ENCODE results near the gene SGO1.
"Not testable (repeated sequence)": the region's sequence is repeated elsewhere in the genome, so short reads cannot be mapped to it uniquely, and the experiment has no call there.

The SGO1 gene

DNA sequence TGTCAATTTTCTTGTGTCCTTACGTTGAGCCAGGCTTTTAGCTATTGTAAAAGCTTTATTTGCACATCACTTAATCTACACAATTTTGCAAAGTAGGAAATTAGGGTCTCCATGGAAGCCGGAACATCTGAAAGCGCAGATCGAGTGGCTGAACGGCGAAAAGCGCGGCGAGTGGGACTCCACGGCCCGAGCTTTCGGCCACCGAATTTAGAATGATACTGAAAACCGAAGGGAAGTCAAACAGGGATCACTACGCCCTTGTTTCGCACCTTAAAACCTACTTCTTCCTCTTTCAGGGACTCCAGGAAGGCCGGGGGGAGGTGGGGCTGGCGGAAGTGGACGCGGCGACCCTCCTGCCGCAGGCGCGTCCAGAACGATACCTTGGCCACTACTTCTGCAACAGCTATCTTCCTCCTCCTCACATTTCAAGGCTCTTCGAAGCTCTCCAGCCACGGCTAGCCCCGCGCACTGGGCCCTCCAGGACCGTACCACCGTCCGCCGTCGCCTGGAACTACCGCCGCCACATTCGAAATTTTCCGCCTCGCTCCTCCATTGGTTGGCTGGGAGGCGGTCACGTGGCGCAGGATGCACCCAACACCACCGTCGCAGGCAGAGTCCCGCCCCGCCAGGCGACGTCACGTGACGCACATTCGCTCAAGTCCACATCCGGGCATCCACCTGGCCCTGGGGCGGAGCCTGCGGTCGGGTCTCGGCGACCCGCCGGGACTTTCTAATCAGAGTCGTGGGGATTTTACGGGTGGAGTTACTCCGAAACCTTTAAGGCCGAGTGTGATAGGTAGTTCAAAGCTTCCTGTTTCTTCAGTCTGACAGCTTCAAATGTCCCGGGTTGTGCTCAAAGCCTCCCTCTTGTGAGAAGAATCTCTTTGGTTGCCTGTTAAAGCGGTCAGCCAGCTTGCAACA lies at the start of gene SGO1:
Gene SGO1, minus strand, starts transcription at position 528 of the 921 bp plus-strand sequence. CDS start 2,179 bp downstream, outside the sequence.
- DNase-seq = peak; percentile 96

DNA sequence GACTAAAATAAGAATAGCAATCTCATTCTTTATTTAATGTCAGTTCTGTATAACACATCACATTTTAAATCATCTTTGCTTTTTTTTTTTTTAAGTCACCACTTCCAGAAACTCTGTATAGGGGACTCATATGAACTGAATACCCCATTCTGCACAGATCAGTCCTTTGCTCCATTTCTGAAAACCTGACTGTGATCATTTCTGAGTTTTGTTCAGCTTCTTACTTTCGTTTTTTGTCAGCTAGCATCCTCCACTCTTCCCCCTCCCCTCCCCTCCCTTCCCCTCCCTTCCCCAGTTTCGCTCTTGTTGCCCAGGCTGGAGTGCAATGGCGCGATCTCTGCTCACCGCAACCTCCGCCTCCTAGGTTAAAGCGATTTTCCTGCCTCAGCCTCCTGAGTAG lies 49.8 kb upstream of the SGO1 start:
- no peak for DNase-seq

DNA sequence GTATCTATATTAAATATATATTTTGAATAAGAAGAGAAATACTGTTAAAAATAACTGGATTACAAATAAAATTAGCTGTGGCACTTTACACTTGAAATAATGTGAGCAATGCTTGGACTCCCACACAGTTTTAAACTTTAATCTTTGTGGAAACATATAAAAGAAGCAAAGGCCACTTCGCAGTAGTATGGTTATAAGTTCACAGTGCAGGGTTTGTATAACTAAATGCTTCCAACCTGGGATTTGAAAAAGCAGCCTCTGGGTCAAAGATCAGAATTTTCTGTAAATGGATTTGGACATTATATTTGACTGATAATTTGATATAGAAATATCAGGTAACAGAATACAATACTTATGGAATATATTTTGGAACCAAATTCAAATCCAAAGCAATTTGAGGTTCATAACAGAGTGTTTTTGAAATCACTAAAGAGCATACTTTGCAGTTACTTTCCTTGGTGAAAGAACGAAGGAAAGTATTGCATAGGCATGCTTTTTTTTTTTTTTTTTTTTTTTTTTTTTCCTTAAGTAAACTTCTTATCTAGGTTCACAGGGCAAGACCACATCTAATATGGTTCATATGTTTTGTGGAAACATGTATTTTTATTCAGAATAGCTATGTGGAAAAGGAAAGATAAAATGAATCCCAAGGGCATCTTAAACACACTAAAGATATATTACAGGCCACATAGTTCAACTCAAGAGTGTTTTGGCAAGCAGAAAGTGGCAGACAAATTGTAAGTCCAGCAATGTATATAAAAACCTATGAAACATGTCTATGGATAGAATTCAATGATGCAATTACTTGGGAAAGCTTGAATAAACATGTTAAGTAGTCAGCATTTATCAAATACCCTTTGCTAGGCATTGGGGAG lies 47.1 kb upstream of the SGO1 start:
- DNase-seq = no peak

DNA sequence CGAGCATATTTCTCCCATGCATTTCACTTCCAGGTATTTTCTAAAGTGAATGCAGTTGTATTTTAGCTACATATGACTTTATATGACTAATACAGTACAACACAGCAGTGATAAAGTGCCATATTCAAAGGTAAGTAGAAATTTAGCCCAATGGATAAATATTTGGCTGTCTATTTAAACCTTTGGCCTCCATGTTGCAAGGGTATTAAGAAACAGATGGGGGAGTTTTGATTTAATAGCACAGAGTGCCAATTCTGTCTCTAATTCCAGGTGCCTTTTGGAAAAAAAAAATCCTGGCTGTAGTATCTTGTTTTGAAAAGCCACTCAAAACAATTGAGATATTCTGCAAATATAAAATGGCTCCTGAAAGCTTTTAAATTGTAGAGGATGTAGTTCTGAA lies 44.9 kb upstream of the SGO1 start:
- peak in 1 of 2 experiments; percentile 46 for DNase-seq

DNA sequence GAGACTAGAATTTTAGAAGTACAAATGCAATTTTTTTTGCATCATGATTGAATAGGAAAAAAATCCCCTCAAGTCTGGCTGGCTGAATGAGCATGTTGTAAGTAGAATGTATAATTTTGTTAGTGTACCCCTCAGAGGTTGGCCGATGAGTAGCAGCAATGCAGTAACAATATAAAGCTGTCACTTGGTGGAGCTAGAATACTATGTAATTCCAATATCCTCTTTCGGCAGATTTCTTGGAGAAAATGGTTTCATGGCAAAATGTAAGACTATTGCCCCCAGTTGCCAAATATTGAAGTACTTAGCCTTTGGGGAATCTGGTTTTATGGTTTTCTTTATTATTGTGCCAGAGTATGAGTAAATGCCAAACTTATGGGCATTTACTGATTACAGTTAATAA lies 39.8 kb upstream of the SGO1 start:
- peak; percentile 9 to 76 for DNase-seq

DNA sequence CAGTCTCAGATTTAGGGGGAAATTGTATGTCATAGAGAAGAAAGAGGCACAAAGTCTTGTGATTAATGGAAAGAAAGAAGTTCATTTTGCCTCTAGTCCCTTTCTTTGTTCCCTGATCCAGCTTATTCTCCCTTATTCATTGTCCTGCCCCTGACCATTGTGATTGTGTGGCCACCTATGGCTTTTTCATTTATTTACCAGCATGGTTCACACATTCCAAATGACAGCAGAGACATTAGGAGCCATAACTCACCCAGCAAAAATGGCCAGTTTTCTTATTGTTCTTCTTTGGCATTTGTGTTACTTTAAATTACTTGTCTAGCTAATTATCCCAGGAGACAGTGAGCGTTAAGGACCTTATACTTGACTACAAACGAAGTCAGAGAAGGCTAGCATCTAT lies 36.3 kb upstream of the SGO1 start:
- no peak for DNase-seq

DNA sequence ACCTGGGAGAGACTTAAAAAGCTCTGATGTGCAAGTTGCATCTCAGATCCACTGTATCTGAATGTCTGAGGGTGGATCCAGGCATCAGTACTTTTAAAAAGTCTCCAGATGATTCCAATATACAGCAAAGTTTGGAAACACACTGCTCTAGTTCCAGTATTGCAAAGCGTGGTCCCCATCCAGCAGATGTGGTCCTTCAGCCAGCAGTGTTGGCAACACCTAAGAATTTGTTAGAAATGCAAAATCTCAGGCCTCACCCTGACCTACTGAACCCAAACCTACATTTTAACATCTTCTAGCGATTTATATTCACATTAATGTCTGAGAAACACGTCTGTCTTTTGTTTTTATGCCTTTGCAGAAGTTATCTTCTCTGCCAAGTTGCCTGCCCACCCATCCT lies 32.2 kb upstream of the SGO1 start:
- DNase-seq = no peak

DNA sequence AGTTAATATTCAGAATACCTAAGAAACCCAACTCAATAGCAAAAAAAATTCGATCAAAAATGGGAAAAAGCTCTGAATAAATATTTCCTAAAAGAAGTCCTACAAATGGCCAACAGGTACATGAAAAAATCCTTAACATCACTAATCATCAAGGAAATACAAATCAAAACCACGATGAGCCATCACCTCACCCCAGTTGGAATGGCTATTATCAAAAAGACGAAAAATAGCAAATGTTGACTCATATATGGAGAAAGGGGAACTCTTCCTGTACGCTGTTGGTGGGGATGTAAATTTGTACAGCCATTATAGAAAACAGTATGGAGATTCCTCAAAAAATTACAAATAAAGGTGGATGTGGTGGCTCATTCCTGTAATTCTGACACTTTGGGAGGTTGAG lies 29.6 kb upstream of the SGO1 start:
- DNase-seq = no peak

DNA sequence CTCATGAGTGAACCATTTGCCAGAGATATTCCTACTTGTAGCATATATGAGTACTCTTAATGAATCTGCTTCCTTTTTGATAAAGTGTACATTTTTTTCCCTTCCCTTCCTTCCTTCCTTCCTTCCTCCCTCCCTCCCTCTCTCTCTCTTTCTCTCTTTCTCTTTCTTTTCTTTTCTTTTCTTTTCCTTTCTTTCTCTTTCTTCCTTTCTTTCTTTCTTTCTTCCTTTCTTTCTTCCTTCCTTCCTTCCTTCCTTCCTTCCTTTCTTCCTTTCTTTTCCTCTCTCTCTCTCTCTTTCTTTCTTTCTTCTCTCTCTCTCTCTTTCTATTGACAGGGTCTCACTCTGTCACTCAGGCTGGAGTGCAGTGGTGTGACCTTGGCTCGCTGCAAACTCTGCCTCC lies 27.5 kb upstream of the SGO1 start:
- DNase-seq = not testable (repeated sequence)

DNA sequence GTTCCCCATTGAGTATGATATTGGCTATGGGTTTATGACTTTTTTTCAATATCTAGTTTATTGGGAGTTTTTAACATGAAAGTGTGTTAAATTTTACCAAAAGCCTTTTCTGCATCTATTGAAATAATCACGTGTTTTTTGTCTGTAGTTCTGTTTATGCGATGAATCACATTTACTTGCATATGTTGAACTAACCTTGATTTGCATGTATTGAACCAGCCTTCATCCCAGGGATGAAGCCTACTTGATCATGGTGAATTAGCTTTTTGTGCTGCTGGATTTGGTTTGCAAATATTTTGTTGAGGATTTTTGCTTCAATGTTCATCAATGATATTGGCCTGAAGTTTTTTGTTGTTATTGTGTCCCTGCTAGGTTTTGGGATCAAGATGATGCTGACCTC lies 21.9 kb upstream of the SGO1 start:
- not testable (repeated sequence) for DNase-seq

DNA sequence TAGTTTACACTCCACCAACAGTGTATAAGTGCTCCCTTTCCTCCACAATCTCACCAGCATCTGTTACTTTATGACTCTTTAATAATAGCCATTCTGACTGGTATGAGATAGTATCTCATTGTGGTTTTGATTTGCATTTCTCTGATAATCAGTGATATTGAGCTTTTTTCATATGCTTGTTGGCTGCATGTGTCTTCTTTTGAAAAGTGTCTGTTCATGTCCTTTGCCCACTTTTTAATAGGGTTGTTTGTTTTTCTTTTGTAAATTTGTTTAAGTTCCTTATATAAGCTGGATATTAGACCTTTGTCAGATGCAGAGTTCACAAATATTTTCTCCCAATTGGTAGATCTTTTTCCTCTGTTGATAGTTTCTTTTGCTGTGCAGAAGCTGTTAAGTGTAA lies 19.9 kb upstream of the SGO1 start:
- DNase-seq = not testable (repeated sequence)

DNA sequence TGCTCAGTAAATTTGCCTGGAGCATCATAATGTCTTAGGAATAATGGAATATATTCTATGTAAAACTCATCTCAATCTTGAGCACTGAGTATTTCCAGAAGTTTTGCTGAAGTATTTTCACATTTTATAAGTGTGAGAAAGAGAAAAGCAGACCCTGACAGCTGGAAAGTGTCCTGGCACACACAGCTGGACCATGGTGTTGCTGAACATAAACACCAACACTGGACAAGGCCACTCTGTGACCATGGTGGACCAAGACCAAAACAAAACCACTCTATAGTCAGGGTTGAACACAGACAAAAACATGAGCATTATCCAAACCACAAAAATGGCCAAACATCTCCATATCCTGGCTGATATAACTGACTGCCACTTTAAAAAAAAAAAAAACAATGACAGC lies 15.1 kb upstream of the SGO1 start:
- no peak for DNase-seq

DNA sequence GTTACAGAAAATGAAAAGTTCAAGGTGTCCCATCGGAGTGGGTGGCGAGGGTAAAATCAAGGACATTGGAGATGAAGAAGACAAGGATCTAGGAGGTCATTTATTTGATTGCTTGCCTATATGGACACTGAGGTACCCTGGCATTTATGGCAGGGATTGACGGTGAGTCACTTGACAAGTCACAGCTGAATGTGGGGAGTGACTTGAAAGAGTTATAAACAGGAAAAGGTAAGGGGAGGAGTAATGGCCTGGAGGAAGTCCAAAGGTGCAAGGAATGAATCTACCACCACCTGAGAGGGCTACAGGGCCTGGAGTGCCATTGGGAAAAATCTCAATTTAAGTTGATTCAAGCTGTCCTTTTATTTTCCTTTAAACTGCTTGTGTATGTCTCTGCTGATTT lies 11.8 kb upstream of the SGO1 start:
- DNase-seq = no peak

DNA sequence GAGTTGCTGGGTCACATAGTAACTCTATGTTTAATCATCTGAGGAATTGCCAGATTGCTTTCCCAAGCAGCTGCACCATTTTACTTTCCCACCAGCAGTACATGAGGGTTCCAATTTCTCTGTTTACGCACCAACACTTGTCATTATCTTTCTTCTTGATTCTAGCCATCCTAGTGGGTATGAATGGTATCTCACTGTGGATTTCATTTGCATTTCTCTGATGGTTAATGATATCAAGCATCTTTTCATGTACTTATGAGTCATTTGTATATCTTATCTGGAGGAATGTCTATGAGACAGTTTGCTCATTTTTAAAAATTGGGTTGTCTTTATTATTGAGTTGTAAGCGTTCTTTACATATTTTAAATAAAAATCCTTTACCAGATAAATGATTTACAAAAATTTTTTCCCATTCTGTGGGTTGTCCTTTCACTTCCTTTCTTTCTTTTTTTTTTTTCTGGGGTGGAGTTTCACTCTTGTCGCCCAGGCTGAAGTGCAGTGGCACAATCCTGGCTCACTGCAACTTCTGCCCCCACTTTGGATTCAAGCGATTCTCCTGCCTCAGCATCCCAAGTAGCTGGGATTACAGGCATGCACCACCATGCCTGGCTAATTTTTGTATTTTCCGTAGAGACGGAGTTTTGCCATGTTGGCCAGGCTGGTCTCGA lies 8.9 kb upstream of the SGO1 start:
- DNase-seq = no peak

DNA sequence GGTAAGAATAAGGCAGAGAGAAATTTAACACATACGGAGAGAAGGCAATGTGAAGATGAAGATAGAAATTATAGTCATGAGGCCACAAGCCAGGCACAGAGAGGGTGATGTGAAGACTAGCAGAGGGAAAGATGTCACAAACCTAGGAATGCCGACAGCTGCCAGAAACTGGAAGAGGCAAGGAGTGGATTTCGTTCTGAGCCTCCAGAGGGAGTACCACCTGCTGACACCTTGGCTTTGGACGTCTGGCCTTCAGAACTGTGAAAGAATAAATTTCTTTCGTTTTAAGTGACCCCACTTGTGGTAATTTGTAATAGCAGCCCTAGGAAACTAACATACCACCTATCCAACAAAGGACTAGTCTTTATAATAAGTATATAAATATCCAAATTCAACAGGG lies 5.0 kb upstream of the SGO1 start:
- DNase-seq = peak; percentile 27 to 72

DNA sequence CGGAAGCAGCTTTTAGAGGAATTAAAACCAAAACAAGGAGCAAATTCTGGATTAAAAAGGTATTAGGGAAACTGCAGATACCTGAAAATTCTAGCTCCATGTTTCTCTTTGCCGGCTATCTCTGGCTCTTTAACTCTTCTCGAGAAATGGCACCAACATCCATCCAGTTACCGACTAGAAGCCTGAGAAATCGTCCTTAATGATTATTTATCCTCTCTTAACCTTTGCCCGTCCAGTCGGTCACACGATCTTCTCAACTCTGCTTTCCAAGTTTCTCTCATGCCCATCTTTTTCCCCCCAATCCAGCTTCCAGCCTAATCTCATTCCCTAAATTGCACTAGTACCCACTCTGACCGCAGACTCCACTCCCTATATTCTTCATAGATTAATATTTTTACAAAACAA lies 596 bp upstream of the SGO1 start:
- DNase-seq = peak in 1 of 2 experiments; percentile 19

DNA sequence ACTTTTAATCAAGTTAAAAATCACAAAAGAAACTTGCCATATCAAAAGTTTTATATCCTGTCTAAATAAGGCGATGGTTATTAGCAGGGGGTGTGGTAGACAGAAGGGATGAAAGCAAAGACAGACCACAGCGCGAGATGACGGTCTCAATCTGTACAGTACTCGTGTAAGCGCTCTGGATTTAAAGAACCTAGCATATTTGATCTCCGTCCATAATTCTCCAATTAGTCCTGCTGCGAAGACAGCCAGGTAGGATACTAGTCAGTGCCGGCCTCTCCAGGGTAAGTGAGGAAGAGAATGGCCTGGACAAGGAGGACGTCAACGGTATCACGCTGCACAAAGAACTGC lies 701 bp downstream of the SGO1 start:
- peak in 1 of 2 experiments; percentile 16 for DNase-seq

DNA sequence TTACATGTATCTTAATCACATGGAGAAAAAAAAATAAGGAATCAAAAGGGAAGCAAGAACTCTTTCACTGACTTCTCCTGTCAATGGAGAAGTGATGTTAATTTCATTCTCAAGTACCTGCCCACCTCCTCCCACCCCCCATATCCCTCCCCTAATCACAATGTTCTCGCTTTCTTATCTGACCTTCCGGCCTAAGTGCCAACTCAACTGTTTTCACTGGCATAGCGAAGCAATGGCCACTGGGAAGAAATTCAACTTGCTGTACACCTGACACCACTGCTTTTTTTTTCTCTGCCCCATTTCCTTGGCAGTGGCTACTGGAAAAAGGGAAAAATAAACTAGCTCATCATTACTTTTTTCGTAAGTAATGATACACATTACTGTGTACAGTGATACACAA lies 3.8 kb downstream of the SGO1 start:
- DNase-seq = no peak

DNA sequence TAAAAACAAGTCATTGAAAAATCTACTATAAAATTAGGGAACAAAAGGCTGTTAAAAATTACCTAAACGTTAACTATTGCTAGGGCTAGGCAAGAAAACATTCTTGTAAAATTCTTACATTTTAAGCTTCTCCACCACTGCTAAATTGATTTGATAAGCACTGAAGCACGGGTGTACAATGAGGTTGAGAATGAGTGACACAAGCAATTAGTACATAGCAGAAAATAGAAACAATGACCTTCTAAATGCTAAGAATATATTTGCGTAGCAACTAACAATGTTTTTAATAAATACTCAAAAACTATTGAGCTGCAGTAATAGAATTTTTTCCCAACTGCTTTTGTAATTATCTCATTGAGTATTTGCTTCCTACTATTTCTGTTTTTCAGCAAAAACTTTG lies 4.7 kb downstream of the SGO1 start:
- no peak for DNase-seq

DNA sequence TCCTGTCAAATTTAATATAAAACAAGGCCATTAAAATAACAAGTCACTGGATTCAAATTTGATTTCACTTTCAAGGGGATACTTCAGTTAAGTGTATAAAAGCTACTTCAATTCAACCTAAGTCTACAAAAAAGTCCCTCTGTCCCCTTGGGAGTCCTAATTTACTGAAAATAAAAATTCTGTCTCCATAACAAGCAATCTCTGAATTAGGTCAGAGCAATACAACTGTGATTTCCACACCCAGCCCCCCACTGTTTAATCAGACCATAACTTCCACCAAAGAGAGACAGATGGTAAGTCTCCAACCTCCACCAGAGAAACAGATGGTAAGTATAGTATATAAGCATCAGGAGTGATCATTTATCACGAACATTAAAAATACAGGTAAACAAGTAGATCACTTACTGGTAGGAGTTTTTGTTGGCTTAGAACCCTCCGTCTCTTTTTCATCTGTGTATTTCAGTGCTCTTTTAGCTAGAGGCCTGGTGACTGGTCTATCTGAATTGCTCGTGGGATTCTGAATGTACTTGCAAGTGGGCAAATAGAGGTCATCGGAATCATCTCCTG lies 12.1 kb downstream of the SGO1 start:
- DNase-seq = peak; percentile 90 to 96

DNA sequence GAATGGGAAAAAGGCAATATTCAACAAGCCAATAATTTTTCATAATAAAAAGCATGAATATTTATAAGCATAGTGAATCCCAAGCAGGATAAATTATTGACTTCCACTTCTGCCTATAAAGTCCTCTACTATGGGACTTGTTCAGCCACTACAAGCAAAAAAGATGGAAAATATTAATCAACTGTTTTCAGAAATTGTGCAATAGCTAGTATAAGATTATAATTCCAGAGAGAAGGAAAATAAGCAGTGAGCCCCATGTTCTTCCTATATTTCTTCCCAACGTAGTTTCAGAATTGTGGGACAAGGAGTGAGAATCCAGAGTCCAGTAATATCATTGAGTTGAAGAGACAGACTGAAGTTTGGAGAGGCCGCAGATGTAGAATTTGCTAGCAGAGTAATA lies 24.3 kb downstream of the SGO1 start:
- no peak for DNase-seq

DNA sequence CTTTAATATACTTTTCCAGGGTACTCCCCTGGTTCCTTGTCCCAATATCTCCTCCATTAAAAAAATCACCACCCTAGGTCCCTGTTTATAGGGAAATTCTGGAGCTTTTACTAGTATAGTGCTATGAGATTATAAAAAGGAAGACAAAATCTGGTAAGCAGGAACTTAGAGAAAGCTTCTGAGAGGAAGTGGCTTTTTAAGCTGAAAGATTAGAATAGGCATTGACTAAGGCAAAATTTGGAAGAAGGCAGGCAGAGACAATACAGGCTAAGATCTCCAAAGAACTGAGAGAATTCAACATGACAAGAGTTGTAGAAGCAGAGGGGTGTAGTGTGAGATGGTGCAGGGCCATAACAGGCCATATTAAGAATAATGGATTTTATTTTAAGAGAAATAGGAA lies 25.8 kb downstream of the SGO1 start:
- no peak for DNase-seq

DNA sequence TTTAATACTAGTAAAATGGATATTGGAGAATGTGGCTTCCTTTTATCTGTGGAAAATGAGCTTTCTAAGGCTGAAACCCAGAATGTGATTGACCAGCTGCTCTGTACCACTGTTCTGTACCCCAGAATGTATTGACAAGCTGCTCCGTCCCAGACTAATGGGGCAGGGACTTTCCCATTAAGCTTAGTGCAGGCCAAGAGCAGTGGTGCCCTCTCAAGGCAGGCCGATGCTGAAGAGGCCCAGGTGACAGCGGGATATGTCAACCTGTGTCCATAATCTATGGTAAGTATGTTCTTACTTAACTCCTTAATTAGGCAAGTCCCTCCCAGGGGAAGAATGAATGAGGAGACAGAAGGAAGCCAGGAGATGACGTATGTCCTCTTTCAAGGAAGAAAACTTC lies 31.1 kb downstream of the SGO1 start:
- peak in 1 of 2 experiments; percentile 51 for DNase-seq
